Measurements from ENCODE around the gene ATP6AP1. TPM values are rescaled to one million over a fixed set of nuclear protein-coding genes. Genes with fewer than 3 reads are reported as not detected.

ATP6AP1 gene
- total and polyA plus RNA-seq, 2 experiments from 2014 or later = 37.7 to 52.1 TPM

- H3K36me3 Mint-ChIP-seq (ENCODE audit: low read depth) = peaks cover 6% of the 10 kb centered on the region; the same call in 2 of the 3 replicates
- no peak overlapping the region for H3K27ac Mint-ChIP-seq
- ATAC-seq (no peak), DNase-seq (ENCODE audit: low spot score) (no peak)
- H3K79me2 ChIP-seq (replicated peaks; ENCODE audit: insufficient read depth) = no peaks in the 10 kb centered on the region
- H3K4me3 ChIP-seq = no peak overlapping the region
- H2AFZ ChIP-seq = no peak overlapping the region
- no peaks in the 10 kb centered on the region for H3F3A ChIP-seq (replicated peaks; ENCODE audit: low read depth)
- H3K36me3 ChIP-seq (ENCODE audit: insufficient read depth) = no peaks in the 10 kb centered on the region
- H3K27me3 Mint-ChIP-seq (ENCODE audit: insufficient read depth, low read depth, poor library complexity) = peaks cover 4% of the 10 kb centered on the region
- no peaks in the 10 kb centered on the region for H3K4me1 Mint-ChIP-seq
- H3K27me3 ChIP-seq (ENCODE audit: insufficient read depth) = no peaks in the 10 kb centered on the region
- H3K9me3 Mint-ChIP-seq = no peaks in the 10 kb centered on the region
- H3K4me2 ChIP-seq = no peak overlapping the region
- no peak overlapping the region for H3K4me3 Mint-ChIP-seq
- no peaks in the 10 kb centered on the region for H3K9me2 ChIP-seq (ENCODE audit: insufficient read depth)
- TF ChIP-seq EZH2 (IDR thresholded peaks at IDR 0.05; ENCODE audit: low read depth, unreplicated experiment) (no peak), REST (IDR thresholded peaks at IDR 0.05; ENCODE audit: unreplicated experiment) (no peak), ETS1 (IDR thresholded peaks at IDR 0.05) (no peak), ZNF331 (CRISPR knock-in tag; IDR thresholded peaks at IDR 0.05; ENCODE audit: low read depth) (no peak), STAT1 (IDR thresholded peaks at IDR 0.05; ENCODE audit: unreplicated experiment) (no peak), CREB1 (CRISPR knock-in tag; IDR thresholded peaks at IDR 0.05; ENCODE audit: low read depth) (no peak), NANOG (IDR thresholded peaks at IDR 0.05; ENCODE audit: borderline replicate concordance) (no peak), CTCF (conservative IDR thresholded peaks at IDR 0.05; ENCODE audit: low read depth in 2 of 2) (no peak), ZNF114 (CRISPR knock-in tag; IDR thresholded peaks at IDR 0.05) (no peak), POLR2AphosphoS5 (IDR thresholded peaks at IDR 0.05; ENCODE audit: low read depth) (no peak), ZNF462 (CRISPR knock-in tag; IDR thresholded peaks at IDR 0.05) (no peak), EZH2phosphoT487 (IDR thresholded peaks at IDR 0.05; ENCODE audit: unreplicated experiment) (no peak), JUNB (IDR thresholded peaks at IDR 0.05; ENCODE audit: unreplicated experiment) (no peak)
- H3K4me1 ChIP-seq (ENCODE audit: insufficient read depth) = no peaks in the 10 kb centered on the region
- H3K27ac ChIP-seq (ENCODE audit: low read depth) = no peak overlapping the region
- no peaks in the 10 kb centered on the region for H4K20me1 ChIP-seq (replicated peaks; ENCODE audit: insufficient read depth)
Measured at GRCh38 chrX:154449618-154450017, 21.1 kb downstream of the ATP6AP1 start.
